ENCODE results near the gene RELCH. TPM values are rescaled to one million over a fixed set of nuclear protein-coding genes. Genes with fewer than 3 reads are reported as not detected.

RELCH gene
- total and polyA plus RNA-seq, 8 donors: 4.9 to 85.9 (median 35.8) TPM

GRCh38 chr18:62209046-62209445 is 22.0 kb downstream of the RELCH start:
- Histone ChIP-seq H3K27me3 (no peaks in the 10 kb centered on the region), H3K9me3 (no peaks in the 10 kb centered on the region), H3K4me3 (no peak overlapping the region), H3K27ac (no peak overlapping the region), H3K36me3 (peaks cover 5 to 20% (median 13%) of the 10 kb centered on the region in 4 donors), H3K4me1 (peaks cover 0 to 14% (median 6%) of the 10 kb centered on the region in 4 donors)
- no peak for TF ChIP-seq EP300 (IDR thresholded peaks at IDR 0.05)
- no peak for TF ChIP-seq CTCF (IDR thresholded peaks at IDR 0.05)
- intact Hi-C loops (cut with DNase I; ENCODE audit: low total_unique reads): no loop called here
- DNase-seq: no peak

- 94 to 98% (median 97%) methylated on average over 1 of the region's 1 CpG for WGBS, 5 donors
- TF ChIP-seq POLR2AphosphoS5 (IDR thresholded peaks at IDR 0.05) (no peak), EP300 (IDR thresholded peaks at IDR 0.05) (no peak), POLR2A (IDR thresholded peaks at IDR 0.05) (no peak), CTCF (IDR thresholded peaks at IDR 0.05) (no peak)
Measured at GRCh38 chr18:62210138-62210537, 23.1 kb downstream of the RELCH start.

GRCh38 chr18:62211325-62211828 is 24.3 kb downstream of the RELCH start:
- H3K27me3 ChIP-seq: no peaks in the 10 kb centered on the region
- no peak for DNase-seq

More at GRCh38 chr18:62210138-62210537, 23.1 kb downstream of the RELCH start:
- no peaks in the 10 kb centered on the region for H3K27me3 ChIP-seq
- no peak overlapping the region for H3K27ac ChIP-seq
- H3K36me3 ChIP-seq: peaks cover 5 to 31% (median 23%) of the 10 kb centered on the region in 4 donors
- intact Hi-C loops (cut with DNase I; ENCODE audit: low total_unique reads): no loop called here
- no peak for DNase-seq
- H3K4me3 ChIP-seq: no peak overlapping the region
- H3K9me3 ChIP-seq: no peaks in the 10 kb centered on the region
- H3K4me1 ChIP-seq: peaks cover 0 to 18% (median 6%) of the 10 kb centered on the region in 4 donors

GRCh38 chr18:62214790-62215189 is 27.7 kb downstream of the RELCH start:
- Histone ChIP-seq H3K27me3 (no peaks in the 10 kb centered on the region), H3K27ac (no peak overlapping the region), H3K9me3 (no peaks in the 10 kb centered on the region), H3K36me3 (peaks cover 5 to 38% (median 25%) of the 10 kb centered on the region in 4 donors), H3K4me1 (peaks cover 0 to 17% (median 4%) of the 10 kb centered on the region in 4 donors), H3K4me3 (no peak overlapping the region)
- WGBS, 5 donors: 38 to 71% (median 49%) methylated on average over 1 of the region's 1 CpG
- DNase-seq: no peak
- TF ChIP-seq CTCF (IDR thresholded peaks at IDR 0.05) (no peak), EP300 (IDR thresholded peaks at IDR 0.05) (no peak), POLR2AphosphoS5 (IDR thresholded peaks at IDR 0.05) (no peak), POLR2A (IDR thresholded peaks at IDR 0.05) (no peak)
- intact Hi-C loops (cut with DNase I; ENCODE audit: low total_unique reads): no loop called here

More at GRCh38 chr18:62211325-62211828, 24.3 kb downstream of the RELCH start:
- TF ChIP-seq POLR2A (IDR thresholded peaks at IDR 0.05) (no peak), POLR2AphosphoS5 (IDR thresholded peaks at IDR 0.05) (no peak), EP300 (IDR thresholded peaks at IDR 0.05) (no peak), CTCF (IDR thresholded peaks at IDR 0.05) (no peak)
- Histone ChIP-seq H3K36me3 (peaks cover 5 to 34% (median 25%) of the 10 kb centered on the region in 4 donors), H3K9me3 (no peaks in the 10 kb centered on the region), H3K4me1 (peaks cover 0 to 18% (median 6%) of the 10 kb centered on the region in 4 donors), H3K27ac (no peak overlapping the region), H3K4me3 (no peak overlapping the region)
- intact Hi-C loops (cut with DNase I; ENCODE audit: low total_unique reads): no loop called here

Measured in stomach (tissue), 9 donors.